Transverse colon (tissue), 4 donors: ENCODE measurements around the gene HES3.

Experiments used
- CTCF ChIP-seq, 5 experiments: fragments of 200-600 bp in 3 of 5; fragments of 450-650 bp in 2 of 5; sonication (generic) in 3 of 5; IDR thresholded peaks; 1 replicate in 2 of 5; 2 replicates in 3 of 5; pipeline ENCODE4 v1.5.1; 2016 to 2017; ENCODE audit warnings: antibody characterized with exemption in 5 of 5, inconsistent platforms in 3 of 5, mild to moderate bottlenecking in 2 of 5, moderate library complexity in 1 of 5
- EP300 ChIP-seq: sonication (generic); formaldehyde crosslinking; IDR thresholded peaks from one replicate; pipeline ENCODE4 v1.6.1; 2017; ENCODE audit warnings: antibody characterized with exemption, low read depth
- POLR2A ChIP-seq: fragments of 450-650 bp; IDR thresholded peaks from one replicate; pipeline ENCODE4 v1.6.1; 2016; ENCODE audit warnings: antibody characterized with exemption, mild to moderate bottlenecking, moderate library complexity
- POLR2AphosphoS5 ChIP-seq, 3 donors: sonication (generic); formaldehyde crosslinking; IDR thresholded peaks; one replicate each; pipeline ENCODE4 v1.6.1; 2016; ENCODE audit warnings: antibody characterized with exemption in 3 of 3

GRCh38 chr1:6275826-6276782 is 32.1 kb downstream of the HES3 start:
- no peak for TF ChIP-seq POLR2A
- TF ChIP-seq CTCF (IDR thresholded peaks at IDR 0.05) = no peak
- no peak for TF ChIP-seq POLR2AphosphoS5 (IDR thresholded peaks at IDR 0.05)
- no peak for TF ChIP-seq EP300
